Activated CD4-positive, alpha-beta T cell treated with anti-CD3 and anti-CD28 coated beads for 48 hours (primary cell): ENCODE measurements around the gene CRIP2.

Experiments used
- DNase-seq: peaks from one replicate; pipeline ENCODE4 v3.0.0-alpha.2; 2020

CRIP2 gene

GRCh38 chr14:105445901-105446845 is 28.4 kb upstream of the CRIP2 start:
- DNase-seq: no peak

- DNase-seq: no peak
Measured at GRCh38 chr14:105446971-105447370, 27.6 kb upstream of the CRIP2 start.

- no peak for DNase-seq
Measured at GRCh38 chr14:105447651-105448640, 26.7 kb upstream of the CRIP2 start.

- DNase-seq: peak; percentile 72
Measured at GRCh38 chr14:105448706-105449111, 25.9 kb upstream of the CRIP2 start.

- no peak for DNase-seq
Measured at GRCh38 chr14:105449276-105450122, 25.1 kb upstream of the CRIP2 start.

- no peak for DNase-seq
Measured at GRCh38 chr14:105450123-105450505, 24.5 kb upstream of the CRIP2 start.

- DNase-seq: no peak
Measured at GRCh38 chr14:105450864-105451720, 23.5 kb upstream of the CRIP2 start.

GRCh38 chr14:105452963-105453362 is 21.7 kb upstream of the CRIP2 start:
- DNase-seq: no peak

GRCh38 chr14:105453847-105454246 is 20.8 kb upstream of the CRIP2 start:
- DNase-seq: no peak

- DNase-seq: no peak
Measured at GRCh38 chr14:105455086-105455640, 19.5 kb upstream of the CRIP2 start.

- no peak for DNase-seq
Measured at GRCh38 chr14:105455766-105456660, 18.6 kb upstream of the CRIP2 start.

- no peak for DNase-seq
Measured at GRCh38 chr14:105456736-105457617, 17.6 kb upstream of the CRIP2 start.

- DNase-seq: no peak
Measured at GRCh38 chr14:105458010-105458409, 16.6 kb upstream of the CRIP2 start.

GRCh38 chr14:105458571-105458970 is 16.1 kb upstream of the CRIP2 start:
- DNase-seq: no peak

- DNase-seq: no peak
Measured at GRCh38 chr14:105460116-105460515, 14.5 kb upstream of the CRIP2 start.

- no peak for DNase-seq
Measured at GRCh38 chr14:105460616-105461015, 14.0 kb upstream of the CRIP2 start.

GRCh38 chr14:105461903-105462302 is 12.7 kb upstream of the CRIP2 start:
- no peak for DNase-seq

- no peak for DNase-seq
Measured at GRCh38 chr14:105464501-105464900, 10.1 kb upstream of the CRIP2 start.
